ENCODE results near the gene VTI1A.
A peak's percentile ranks its signal among the peaks of the same experiment; 100 is the strongest.

VTI1A gene

DNA sequence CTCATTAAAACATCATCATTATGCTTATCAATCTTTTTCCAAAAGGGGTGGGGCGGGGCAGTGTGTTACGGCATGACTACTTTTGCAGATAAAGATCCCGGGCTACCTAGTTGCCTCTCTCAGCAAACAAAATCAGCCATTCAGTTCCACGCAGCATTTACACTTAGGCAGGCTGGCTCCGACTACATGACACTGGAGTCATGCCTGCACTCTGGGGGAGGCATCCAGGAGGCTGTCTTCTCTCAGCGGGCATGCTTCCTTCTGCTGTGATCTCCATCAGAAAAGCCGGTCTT is 309.2 kb downstream of the VTI1A start:
- DNase-seq (ENCODE audit: low read depth) = no peak

DNA sequence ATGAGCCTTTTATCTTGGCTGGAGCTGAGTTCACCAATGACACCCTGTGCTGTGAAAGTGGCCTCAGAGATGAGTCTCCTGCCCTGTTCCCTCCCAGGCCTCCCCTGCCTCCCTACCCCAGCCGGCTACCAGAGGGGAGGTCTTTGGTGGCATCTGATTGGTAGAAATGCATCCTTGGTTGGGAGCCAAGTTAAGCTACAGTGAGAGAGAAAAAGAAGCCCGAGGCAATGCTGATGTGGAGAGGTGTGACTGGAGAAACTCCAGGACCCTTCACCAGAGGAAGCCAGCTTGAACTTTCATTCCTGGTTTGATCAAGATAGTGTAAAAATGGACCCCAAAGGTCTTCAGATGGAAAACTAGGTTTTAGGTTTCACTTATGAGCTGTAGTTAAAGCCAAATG is 311.9 kb downstream of the VTI1A start:
- no peak for DNase-seq (ENCODE audit: low read depth)

DNA sequence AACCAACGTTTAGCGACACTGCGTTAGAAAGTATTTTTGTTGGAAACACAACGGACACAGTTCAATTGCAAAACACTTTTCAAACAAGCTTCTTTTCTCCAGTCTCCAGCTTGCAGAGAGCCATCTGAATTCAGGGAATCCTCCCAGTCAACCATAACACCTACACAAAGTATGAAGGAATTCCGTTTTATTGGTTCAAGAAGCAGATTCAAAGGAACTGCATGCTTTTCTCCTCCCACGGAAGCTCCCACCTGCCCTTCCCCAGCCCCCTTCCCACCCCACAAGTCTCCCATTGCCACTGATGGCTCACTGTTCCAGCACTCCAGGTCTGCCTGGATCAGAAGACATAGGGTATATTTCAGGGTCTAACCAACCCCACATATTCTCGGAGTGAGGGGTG is 312.5 kb downstream of the VTI1A start:
- no peak for DNase-seq (ENCODE audit: low read depth)

DNA sequence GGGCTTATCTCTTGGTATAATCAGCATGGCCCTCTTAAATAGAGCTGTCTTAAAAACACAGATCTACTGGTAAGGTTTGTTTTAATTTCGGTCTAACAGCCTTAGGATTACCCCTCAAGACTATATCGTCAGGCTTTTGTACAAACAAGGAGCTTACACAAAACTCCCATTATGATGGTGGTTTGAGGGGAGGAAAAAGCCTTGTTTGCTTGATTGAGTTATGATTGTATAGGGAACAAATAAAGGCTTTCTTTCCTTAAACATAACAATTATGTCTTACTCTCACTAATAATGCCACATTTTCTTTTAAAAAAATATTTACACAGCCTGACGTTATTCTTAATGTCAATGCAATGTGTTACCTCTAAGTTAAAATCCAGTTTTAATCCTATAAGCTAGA is 314.2 kb downstream of the VTI1A start:
- DNase-seq (ENCODE audit: low read depth) = no peak

DNA sequence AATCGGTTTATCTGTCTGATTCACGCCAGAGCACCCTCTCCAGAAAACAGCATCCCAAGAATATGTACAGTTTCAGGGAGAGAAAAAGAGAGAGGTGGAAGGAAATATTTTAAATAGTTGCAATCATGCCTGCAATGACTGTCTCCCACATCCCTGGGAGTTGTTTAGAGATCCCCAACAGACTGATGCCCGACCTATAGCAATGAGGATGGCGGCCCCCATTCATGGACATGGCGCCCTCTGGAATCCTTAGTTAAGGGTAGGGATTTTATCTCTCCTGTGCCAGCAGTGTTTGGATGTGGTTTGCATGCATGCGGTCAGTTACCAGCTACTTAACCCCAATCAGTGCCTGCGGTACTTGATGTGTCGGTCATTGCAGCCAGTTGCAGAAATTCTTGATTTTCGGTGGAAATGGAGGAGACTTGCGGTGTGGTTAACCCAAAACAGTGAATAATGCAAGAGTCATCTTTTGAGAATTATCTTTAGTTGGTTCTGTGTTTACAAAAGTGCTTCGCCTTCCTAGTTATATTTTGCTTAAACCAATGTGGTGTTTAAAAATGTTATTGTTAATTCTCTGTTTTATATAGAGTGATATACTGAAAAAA is 317.0 kb downstream of the VTI1A start:
- peak; percentile 96 for DNase-seq (ENCODE audit: low read depth)

DNA sequence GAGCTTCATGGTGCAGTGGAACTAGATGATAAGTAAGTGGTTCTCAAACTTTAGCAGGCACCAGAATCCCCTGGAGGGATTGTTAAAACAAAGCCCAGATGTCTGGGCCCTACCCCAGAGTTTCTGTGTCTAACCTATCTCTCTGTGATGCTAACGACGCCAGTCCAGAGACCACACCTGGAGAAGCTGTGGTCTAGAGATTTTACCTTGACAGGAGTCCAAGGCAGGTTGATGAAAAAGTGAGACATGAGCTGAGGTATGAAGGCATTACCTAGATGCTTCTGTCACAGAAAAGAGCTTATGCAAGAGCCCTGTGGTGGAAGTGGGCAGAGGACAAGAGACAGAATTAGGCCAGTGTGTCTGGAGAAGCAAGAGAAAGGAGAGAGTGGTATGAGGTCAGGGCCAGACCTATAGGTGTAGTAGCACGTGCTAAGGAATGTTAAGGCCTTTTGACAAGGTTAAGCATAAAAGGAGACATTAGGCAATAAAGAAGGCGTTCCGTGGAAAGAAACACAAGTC is 318.8 kb downstream of the VTI1A start:
- DNase-seq (ENCODE audit: low read depth) = no peak

DNA sequence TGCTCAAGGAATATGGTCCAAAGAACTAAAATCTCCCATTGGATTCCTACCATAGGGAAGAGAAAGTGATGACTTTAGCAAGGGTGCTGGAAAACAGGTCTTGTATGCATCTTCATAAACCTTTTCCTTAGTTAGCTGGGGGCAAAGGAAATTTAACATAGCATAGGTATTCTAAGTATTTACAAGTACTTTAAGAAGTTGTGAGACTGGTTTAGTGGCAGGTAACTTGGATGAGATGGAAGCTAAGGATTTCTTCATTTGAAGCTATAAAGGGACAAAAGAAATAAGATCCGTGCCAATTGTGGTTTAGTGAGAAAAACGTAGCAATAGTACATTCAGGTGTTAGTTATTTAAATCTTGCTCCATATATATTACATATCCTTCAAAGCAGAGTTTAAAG is 319.6 kb downstream of the VTI1A start:
- no peak for DNase-seq (ENCODE audit: low read depth)

DNA sequence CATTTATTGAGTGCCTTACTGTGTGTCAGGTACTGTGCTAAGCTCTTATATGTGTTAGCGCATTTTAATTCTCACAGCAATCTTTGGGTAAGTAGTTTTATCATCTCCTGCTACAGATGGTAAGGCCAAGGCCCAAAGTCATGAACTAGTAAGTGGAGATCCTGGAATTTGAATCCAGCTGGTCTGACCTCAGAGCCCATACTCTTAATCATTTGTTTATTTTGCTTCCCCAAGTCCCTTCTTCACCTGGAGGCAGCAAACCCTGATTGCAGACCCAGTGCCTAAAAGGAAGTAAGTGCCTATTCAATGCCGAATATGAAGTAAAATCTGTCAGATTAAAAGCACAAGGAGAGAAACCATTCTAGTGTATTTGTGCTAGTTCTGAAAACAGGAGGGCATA is 320.1 kb downstream of the VTI1A start:
- DNase-seq (ENCODE audit: low read depth) = no peak

DNA sequence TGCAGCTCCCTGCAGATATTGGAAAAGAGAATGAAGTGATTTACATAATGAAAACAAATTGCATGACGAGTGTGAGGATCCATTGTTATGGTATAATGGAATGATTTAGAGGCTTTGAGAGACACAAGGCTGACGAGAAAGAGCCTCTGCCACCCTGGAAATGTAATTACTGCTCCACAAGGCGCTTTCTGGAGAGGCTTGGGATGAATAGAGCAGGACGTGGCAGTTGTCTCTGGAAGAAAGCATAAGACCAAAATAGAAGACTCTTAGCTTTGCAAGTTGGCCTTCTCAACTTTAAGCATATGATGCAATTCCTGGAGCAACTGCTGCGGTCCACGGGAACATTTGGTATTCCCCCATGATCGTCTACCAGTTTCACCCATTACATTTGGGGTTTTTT is 321.1 kb downstream of the VTI1A start:
- DNase-seq (ENCODE audit: low read depth) = no peak

DNA sequence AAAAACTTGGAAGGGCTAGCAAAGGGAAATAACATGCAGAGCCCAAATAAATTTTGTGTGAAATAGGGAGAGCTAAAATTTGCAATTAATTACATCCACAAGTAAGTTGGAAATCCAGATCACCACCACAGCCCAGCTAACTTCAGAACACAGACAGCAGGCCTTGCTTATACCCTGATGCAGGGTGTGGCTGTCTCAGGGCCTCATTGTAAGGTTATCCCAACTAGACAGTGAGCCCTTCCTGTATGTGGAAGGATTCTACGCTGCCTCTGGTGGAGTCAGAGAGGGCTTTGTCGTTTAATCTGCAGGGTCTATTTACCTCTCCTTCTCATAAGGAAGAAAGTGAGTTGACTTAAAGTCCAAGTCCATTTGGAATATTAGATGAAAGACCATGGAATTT is 322.1 kb downstream of the VTI1A start:
- no peak for DNase-seq (ENCODE audit: low read depth)

DNA sequence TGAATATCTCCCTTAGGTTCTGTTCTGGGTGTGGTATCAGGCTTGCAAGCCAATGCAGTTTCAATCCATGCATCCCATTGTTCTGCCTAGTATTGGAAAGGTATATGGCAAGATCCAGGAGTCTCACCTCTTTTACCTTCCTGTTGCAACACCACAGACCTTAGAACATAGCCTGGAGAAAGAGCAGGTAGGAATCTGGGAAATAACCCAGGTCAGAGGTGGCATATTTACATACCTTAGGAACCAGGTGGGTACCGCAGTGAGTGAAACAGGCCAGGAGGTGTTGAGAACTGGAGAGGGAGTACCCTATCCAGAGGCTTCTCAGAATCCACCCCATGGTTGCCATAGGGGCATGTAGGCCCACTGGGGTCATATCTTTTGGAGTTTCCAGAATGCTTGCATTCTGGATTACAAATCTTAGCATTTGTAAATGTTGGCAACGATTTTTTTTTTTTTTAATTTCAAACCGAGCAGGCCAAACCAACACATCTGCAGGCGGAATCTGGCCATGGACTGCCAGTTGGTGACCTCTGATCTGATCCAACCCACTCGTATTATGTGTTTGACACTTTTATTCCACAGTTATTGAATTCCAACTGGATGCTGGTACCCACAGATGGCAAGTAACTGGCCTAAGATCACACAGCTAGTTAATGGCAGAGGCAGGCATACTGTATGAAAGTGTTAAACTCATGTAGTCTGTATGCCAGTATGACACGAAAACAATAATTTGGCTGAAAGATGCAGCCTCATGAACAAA is 322.8 kb downstream of the VTI1A start:
- DNase-seq (ENCODE audit: low read depth) = no peak

DNA sequence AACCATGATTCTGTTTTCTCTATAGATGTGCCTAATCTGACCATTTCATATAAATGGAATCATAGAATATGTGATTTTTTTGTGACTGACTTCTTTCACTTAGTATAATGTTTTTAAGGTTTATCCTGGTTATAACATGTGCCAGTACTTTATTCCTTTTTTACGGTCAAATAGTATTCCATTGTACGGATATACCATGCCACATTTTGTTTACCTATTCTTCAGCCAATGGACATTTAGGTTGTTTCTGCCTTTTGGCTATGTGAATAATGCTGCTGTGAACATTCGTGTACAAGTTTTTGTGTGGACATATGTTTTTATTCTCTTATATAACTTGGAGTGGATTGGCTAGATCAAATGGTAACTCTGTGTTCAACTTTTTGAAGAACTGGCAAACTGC is 324.7 kb downstream of the VTI1A start:
- no peak for DNase-seq (ENCODE audit: low read depth)

DNA sequence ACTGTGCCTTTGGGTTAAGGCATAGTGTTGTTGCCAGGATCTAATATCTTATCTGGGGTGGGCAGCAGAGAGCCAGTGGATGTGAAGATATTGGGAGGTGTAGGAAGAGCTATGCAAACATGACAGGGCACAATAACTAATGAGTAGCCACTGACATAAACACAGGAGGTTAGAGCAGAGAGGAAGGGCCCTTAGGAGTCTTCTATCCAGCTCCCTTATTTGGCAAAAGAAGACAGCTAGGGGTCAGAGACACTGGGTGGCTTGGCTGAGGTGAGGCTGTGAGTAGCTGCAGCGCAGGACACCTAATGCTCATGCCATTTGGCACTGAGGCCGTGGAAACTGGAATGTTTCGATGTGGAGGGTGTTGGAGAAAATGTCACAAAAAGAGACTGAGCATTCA is 326.8 kb downstream of the VTI1A start:
- DNase-seq (ENCODE audit: low read depth) = no peak

DNA sequence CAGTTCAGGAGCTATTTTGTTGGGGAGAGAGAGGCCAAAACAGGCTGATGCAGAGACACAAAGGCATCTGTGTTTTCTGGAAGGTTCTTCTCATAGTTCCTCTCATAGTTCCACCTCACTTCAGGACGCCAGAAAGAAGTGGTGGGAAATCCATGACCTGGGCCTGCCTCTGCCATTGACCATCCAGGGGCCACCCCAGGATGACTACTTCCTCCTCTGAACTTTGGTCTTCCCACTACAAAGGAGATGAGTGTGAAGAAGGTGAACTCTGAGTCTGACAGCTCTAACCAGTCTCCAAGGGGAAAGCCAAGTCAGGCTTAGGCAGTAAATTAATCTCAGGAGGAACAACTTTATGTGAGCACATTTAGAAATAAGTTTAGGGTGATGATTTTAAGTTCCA is 327.2 kb downstream of the VTI1A start:
- DNase-seq (ENCODE audit: low read depth) = no peak

DNA sequence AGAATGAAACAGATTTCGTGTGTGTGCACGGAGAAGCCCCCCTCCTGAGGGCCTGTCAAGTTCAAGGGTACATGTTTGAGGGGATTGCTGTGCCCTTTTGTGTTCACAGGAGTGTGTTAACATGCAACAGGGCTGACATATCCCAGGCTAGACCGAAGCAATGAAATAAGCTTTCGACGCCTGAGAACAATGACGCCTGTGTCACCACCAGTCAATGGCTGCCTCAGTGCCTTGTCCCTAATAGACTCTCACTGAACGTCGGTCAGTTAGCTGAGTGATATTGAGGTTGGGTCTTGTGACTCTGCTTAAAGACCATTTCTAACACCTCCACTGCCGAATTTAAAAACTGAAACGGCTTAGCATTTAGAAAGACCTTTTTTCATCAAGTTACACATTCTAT is 327.8 kb downstream of the VTI1A start:
- no peak for DNase-seq (ENCODE audit: low read depth)

DNA sequence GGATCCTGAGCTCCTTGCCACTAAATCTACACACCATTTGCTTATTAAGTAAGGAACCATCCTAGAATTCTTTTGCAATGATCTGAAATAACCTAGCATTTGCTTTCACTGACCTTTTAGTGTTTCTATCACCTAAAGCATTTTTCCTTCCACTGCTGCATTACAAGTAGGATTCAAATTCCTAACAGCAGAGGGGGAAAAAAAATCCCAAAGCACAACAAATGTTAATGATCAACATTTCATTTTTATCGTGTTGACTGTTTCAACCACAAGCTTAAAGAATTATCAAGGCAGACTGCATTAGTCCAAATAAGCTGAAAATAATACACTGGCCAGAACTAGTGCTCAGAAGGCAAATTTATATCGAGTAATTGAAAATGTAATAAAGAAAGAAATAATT is 328.4 kb downstream of the VTI1A start:
- peak; percentile 26 for DNase-seq (ENCODE audit: low read depth)

DNA sequence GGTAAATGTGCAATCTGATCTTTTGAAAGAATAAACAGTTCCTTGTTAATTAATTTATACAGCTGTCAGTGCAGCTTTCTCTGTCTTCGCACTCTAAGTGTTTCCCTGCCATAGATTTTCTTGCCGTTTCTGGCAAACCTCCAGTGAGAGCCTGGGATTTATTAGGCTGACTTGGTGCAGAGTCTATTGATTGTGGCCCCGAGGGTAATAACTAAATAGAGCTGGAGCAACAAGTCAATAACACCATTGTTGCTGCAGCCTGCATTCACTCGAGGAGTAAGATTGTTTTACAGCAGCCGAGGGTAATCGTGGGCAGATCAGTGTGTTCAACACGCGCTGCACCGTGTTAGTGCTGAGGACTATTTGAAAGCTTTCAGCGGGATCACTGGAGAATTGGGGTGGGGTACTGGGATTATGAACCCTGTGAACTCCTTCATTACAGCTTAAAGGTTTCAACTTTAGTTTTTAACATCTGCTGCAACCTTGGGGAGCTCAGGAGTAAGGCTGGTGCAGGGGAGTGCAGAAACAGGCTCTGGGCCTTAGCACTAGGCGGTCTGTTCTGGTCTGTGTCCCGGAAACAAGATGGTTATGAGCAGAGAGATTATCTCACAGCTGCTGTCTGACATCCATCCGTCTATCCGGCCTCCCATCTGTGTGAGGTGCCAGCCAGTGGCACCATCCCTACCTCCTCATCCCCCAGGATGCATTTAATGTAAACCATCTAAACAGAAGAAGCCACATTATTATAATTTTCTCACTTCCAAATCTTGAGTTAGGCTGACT is 329.1 kb downstream of the VTI1A start:
- DNase-seq (ENCODE audit: low read depth) = no peak

DNA sequence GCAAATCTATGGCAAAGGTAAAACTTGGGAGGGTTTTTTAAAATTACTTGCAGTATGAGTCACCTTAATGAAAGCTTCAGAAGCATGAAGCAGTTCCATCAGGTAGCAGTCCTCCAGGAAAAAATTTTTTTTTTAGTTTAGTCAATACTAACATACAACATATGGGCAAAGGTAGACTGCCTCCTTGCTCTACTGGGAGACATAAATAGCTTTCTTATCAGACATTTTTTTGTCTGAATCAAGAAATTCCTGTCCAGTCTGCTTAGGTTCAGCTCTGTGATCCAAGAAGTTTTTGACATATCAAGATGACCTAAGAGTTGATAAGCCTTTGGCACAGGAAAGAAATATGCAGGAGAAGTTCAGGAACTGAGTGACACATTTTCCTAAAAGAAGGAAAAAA is 331.6 kb downstream of the VTI1A start:
- DNase-seq (ENCODE audit: low read depth) = peak; percentile 78

DNA sequence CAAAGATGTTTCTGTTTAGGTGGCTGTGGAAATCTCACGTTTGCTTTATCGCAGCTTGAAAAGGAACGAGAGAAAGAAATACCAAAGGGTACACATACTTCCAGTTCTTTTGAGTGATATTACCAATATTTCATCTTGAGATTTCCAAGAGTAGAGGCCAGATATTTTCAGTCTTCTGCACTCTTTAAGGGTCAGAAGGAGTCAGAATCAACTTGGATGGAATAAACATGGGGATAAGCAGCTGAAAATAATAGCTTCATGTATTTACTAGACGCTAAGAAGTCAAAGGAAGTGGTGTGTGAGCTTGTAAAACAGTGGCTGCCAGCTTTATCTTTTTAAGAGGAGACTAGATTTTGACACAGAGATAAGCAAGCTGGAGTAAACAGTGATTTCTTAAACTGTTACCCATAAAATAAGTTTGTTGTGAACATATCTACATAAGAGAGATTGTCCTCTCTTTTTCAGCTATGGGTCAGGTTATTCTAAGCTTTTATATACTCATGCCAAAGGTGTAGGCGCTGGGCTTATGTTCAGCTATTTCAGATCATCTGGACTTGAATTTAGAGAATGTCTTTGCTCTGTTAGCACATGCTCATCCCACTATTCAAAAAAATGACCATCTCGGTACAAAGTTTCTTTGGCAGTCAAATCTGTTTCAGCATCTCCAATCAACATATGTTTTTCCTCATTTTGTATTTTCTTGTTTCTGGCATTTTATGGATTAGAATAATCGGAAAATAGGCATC is 332.2 kb downstream of the VTI1A start:
- DNase-seq (ENCODE audit: low read depth) = peak; percentile 68

DNA sequence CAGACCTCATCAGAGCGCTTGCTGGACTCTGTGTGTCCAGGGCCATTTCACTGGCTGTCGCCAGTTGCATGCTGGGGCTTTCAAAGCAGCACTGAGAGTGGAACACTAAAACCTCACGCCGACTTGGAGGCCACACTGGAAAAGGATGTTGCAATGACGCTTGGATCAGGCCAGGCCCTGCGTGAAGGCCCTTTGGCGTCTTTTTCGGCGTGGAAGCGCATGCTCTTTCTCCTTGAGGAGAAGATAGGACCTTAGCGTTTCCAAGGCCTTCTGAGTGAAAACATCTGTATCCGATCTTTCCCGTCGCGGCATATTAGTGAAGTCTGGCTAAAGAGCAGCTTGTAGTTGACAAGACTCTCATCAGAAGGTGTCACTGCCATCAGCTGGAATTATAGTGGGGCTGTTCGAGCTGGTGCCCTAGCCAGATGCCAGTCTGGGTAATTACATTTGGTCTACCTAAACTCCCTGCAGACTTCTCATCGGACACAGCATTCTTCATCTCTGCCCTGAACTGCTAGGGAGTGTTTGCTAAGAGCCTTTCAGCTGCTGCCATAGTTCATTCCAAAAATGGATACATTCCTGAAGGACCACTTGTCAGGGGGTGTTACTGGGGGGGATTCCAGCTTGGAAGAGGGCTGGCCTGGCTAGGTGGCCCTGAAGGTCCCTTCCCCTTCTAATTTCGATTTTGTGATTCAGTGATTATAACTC is 335.3 kb downstream of the VTI1A start:
- no peak for DNase-seq (ENCODE audit: low read depth)

DNA sequence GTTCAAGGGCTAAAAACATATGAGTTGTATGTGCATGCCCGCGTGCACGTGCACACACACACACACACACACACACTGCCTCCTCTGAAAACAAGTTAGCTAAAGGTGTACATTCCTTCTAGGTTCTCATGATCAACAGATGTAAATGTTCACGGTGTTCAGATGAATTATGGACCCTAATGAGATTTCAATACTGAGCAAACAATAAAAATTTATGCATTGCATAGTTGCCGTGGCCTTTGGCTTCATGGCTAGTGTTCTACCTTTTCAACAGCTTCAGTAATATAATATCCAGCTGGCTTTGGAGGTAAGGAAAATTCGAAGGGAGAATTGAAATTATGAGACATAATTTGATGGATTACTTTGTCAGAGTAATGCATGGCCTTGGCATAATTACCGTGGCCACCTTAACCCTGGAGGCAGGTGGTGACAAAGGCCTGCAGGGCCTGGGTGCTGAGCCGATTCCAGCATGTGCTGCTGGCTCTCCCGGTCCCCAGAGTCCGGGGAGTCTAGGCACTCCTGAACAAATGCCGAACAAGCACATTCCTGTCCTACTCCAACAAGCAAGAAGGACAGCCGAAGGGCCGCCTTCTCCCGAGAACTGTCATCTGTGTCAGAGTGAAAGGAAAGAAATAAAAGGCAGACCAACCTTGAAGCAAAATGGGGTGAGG is 336.5 kb downstream of the VTI1A start:
- DNase-seq (ENCODE audit: low read depth) = no peak

Data from amniotic epithelial cell (primary cell).